GM18507 (cell line): ENCODE data around the gene SH2D6.
"Not testable (repeated sequence)": the region's sequence is repeated elsewhere in the genome, so short reads cannot be mapped to it uniquely, and the experiment has no call there.

ENCODE experiments used
- DNase-seq: peaks from one replicate; pipeline ENCODE4 v3.0.0; 2011; ENCODE audit warnings: low read depth; ENCODE audit not compliant: insufficient read length; ENCODE audit errors: extremely low spot score
- FAIRE-seq: peaks from 2 replicates; lab custom pipeline; 2011; peaks lifted over from hg19 to GRCh38; lab: Jason Lieb, UNC

SH2D6 gene

GRCh38 chr2:85457043-85457442 is 38.5 kb downstream of the SH2D6 start:
- no peak for FAIRE-seq
- no peak for DNase-seq

- no peak for FAIRE-seq
- DNase-seq: no peak
Observed at GRCh38 chr2:85457877-85458316, 39.4 kb downstream of the SH2D6 start.

- FAIRE-seq: no peak
- DNase-seq: no peak
Observed at GRCh38 chr2:85458601-85459563, 40.4 kb downstream of the SH2D6 start.

- FAIRE-seq: no peak
- DNase-seq: no peak
Observed at GRCh38 chr2:85459771-85460170, 41.3 kb downstream of the SH2D6 start.

- DNase-seq: no peak
- no peak for FAIRE-seq
Observed at GRCh38 chr2:85462322-85462721, 43.8 kb downstream of the SH2D6 start.

- no peak for DNase-seq
- peak; percentile 5 for FAIRE-seq
Observed at GRCh38 chr2:85468096-85468703, 49.7 kb downstream of the SH2D6 start.

- no peak for FAIRE-seq
Observed at GRCh38 chr2:85468704-85469349, 50.3 kb downstream of the SH2D6 start.

GRCh38 chr2:85470850-85471800 is 52.6 kb downstream of the SH2D6 start:
- DNase-seq (no peak), FAIRE-seq (no peak)

More at GRCh38 chr2:85468704-85469349, 50.3 kb downstream of the SH2D6 start:
- DNase-seq: no peak

GRCh38 chr2:85472261-85472660 is 53.7 kb downstream of the SH2D6 start:
- no peak for FAIRE-seq
- DNase-seq: no peak

- DNase-seq: no peak
- FAIRE-seq: no peak
Observed at GRCh38 chr2:85475799-85476490, 57.4 kb downstream of the SH2D6 start.

GRCh38 chr2:85476624-85477023 is 58.1 kb downstream of the SH2D6 start:
- no peak for FAIRE-seq

GRCh38 chr2:85477884-85478283 is 59.4 kb downstream of the SH2D6 start:
- FAIRE-seq: no peak

More at GRCh38 chr2:85476624-85477023, 58.1 kb downstream of the SH2D6 start:
- no peak for DNase-seq

GRCh38 chr2:85481818-85482777 is 63.6 kb downstream of the SH2D6 start:
- no peak for DNase-seq
- FAIRE-seq: no peak

More at GRCh38 chr2:85477884-85478283, 59.4 kb downstream of the SH2D6 start:
- no peak for DNase-seq

GRCh38 chr2:85484615-85485014 is 66.1 kb downstream of the SH2D6 start:
- FAIRE-seq, DNase-seq: not testable (repeated sequence)

- FAIRE-seq (no peak), DNase-seq (no peak)
Observed at GRCh38 chr2:85485815-85486214, 67.3 kb downstream of the SH2D6 start.
